GM19468 (cell line): ENCODE measurements around the gene RUSF1.
"Not testable (repeated sequence)": the region's sequence is repeated elsewhere in the genome, so short reads cannot be mapped to it uniquely, and the experiment has no call there.

Experiments
- ATAC-seq: cut with Tn5 transposase; IDR thresholded peaks from one replicate; pipeline ENCODE4 v1.9.1; 2021; ENCODE audit warnings: mild to moderate bottlenecking, moderate library complexity, moderate number of reproducible peaks; ENCODE audit not compliant: unreplicated experiment; ENCODE audit errors: extremely low read depth

Gene RUSF1

GRCh38 chr16:31488468-31489297 is 19.5 kb downstream of the RUSF1 start:
- ATAC-seq: no peak

GRCh38 chr16:31487720-31488467 is 20.3 kb downstream of the RUSF1 start:
- ATAC-seq: peak; percentile 87

- ATAC-seq: no peak
Measured at GRCh38 chr16:31487071-31487719, 21.0 kb downstream of the RUSF1 start.

- ATAC-seq: no peak
Measured at GRCh38 chr16:31486045-31486444, 22.1 kb downstream of the RUSF1 start.

GRCh38 chr16:31485571-31485970 is 22.6 kb downstream of the RUSF1 start:
- no peak for ATAC-seq

GRCh38 chr16:31484491-31485171 is 23.6 kb downstream of the RUSF1 start:
- no peak for ATAC-seq

GRCh38 chr16:31484048-31484447 is 24.1 kb downstream of the RUSF1 start:
- not testable (repeated sequence) for ATAC-seq

GRCh38 chr16:31483081-31483480 is 25.1 kb downstream of the RUSF1 start, which contains the start of gene SLC5A2:
TSS of gene SLC5A2 (plus strand) at chr16:31483123. CDS start at chr16:31483137, 14 bp downstream.
- no peak for ATAC-seq

- ATAC-seq: no peak
Measured at GRCh38 chr16:31480851-31481536, 27.2 kb downstream of the RUSF1 start.

GRCh38 chr16:31479751-31480150 is 28.4 kb downstream of the RUSF1 start:
- ATAC-seq: no peak

GRCh38 chr16:31478956-31479355 is 29.2 kb downstream of the RUSF1 start:
- ATAC-seq: no peak

GRCh38 chr16:31477220-31478216 is 30.7 kb downstream of the RUSF1 start:
- ATAC-seq: no peak

- no peak for ATAC-seq
Measured at GRCh38 chr16:31476303-31477219, 31.6 kb downstream of the RUSF1 start.

GRCh38 chr16:31475946-31476302 is 32.3 kb downstream of the RUSF1 start:
- no peak for ATAC-seq

- ATAC-seq: no peak
Measured at GRCh38 chr16:31474773-31475738, 33.1 kb downstream of the RUSF1 start.

- ATAC-seq: no peak
Measured at GRCh38 chr16:31474173-31474714, 33.9 kb downstream of the RUSF1 start.
